HG03432 (cell line): ENCODE measurements around the gene CENPC.
"Not testable (repeated sequence)": the region's sequence is repeated elsewhere in the genome, so short reads cannot be mapped to it uniquely, and the experiment has no call there.

Source experiments
- ATAC-seq: cut with Tn5 transposase; IDR thresholded peaks from one replicate; pipeline ENCODE4 v1.9.1; 2021; ENCODE audit warnings: mild to moderate bottlenecking, moderate library complexity; ENCODE audit not compliant: unreplicated experiment

The CENPC gene

GRCh38 chr4:67550857-67551256 is 5.6 kb upstream of the CENPC start:
- peak; percentile 48 for ATAC-seq

GRCh38 chr4:67550451-67550850 is 5.1 kb upstream of the CENPC start:
- peak; percentile 48 for ATAC-seq

GRCh38 chr4:67549123-67549522 is 3.8 kb upstream of the CENPC start:
- peak; percentile 30 for ATAC-seq

GRCh38 chr4:67546971-67547370 is 1.7 kb upstream of the CENPC start:
- no peak for ATAC-seq

- ATAC-seq, result no peak
Observed at GRCh38 chr4:67546004-67546356, 677 bp upstream of the CENPC start.

GRCh38 chr4:67542076-67542475 is 3.2 kb downstream of the CENPC start:
- no peak for ATAC-seq

GRCh38 chr4:67539830-67540229 is 5.5 kb downstream of the CENPC start:
- no peak for ATAC-seq

GRCh38 chr4:67535280-67535840 is 9.9 kb downstream of the CENPC start:
- ATAC-seq, result no peak

- ATAC-seq, result no peak
Observed at GRCh38 chr4:67533112-67533511, 12.2 kb downstream of the CENPC start.

GRCh38 chr4:67532397-67532796 is 12.9 kb downstream of the CENPC start:
- not testable (repeated sequence) for ATAC-seq

GRCh38 chr4:67531379-67531962 is 13.8 kb downstream of the CENPC start:
- ATAC-seq, result no peak

- not testable (repeated sequence) for ATAC-seq
Observed at GRCh38 chr4:67524140-67524539, 21.2 kb downstream of the CENPC start.

- ATAC-seq, result no peak
Observed at GRCh38 chr4:67522851-67523671, 22.2 kb downstream of the CENPC start.

- no peak for ATAC-seq
Observed at GRCh38 chr4:67522230-67522629, 23.1 kb downstream of the CENPC start.

GRCh38 chr4:67521506-67521905 is 23.8 kb downstream of the CENPC start:
- ATAC-seq, result peak; percentile 89

GRCh38 chr4:67520141-67520540 is 25.2 kb downstream of the CENPC start:
- no peak for ATAC-seq

GRCh38 chr4:67512501-67512900 is 32.8 kb downstream of the CENPC start:
- ATAC-seq, result no peak

GRCh38 chr4:67500373-67500772 is 44.9 kb downstream of the CENPC start:
- ATAC-seq, result no peak

GRCh38 chr4:67499799-67500198 is 45.5 kb downstream of the CENPC start:
- peak; percentile 71 for ATAC-seq

GRCh38 chr4:67483868-67484602 is 61.3 kb downstream of the CENPC start:
- no peak for ATAC-seq

- no peak for ATAC-seq
Observed at GRCh38 chr4:67480810-67481209, 64.5 kb downstream of the CENPC start.

GRCh38 chr4:67475155-67475554 is 70.1 kb downstream of the CENPC start:
- ATAC-seq, result no peak
